Activated CD8-positive, alpha-beta T cell treated with anti-CD3 and anti-CD28 coated beads for 36 hours (primary cell): ENCODE measurements around the gene CAMTA1. TPM values are rescaled to one million over a fixed set of nuclear protein-coding genes. Genes with fewer than 3 reads are reported as not detected.

ENCODE experiments used
- ATAC-seq: fragments of 200-7000 bp; cut with Tn5 transposase; one replicate; pipeline ENCODE4 v1.10.0; 2021; ENCODE audit warnings: mild to moderate bottlenecking, moderate library complexity
- CTCF ChIA-PET: fragments of 350-600 bp; sonication (Branson Sonifier 250); formaldehyde crosslinking; loops from one replicate; lab custom pipeline; 2021; ENCODE audit warnings: antibody characterized with exemption; lab: Charles Lee
- POLR2A ChIA-PET: fragments of 350-600 bp; sonication (Branson Sonifier 250); formaldehyde crosslinking; loops from one replicate; lab custom pipeline; 2021; ENCODE audit warnings: antibody characterized with exemption; lab: Charles Lee
- DNase-seq: peaks from one replicate; pipeline ENCODE4 v3.0.0-alpha.2; 2020
- H3K27ac Mint-ChIP-seq: one replicate; pipeline ENCODE4 v1.8.0; 2021; ENCODE audit warnings: mild to moderate bottlenecking, mixed read lengths
- H3K27me3 Mint-ChIP-seq: one replicate; pipeline ENCODE4 v1.8.0; 2021; ENCODE audit warnings: mixed read lengths
- H3K36me3 Mint-ChIP-seq: one replicate; pipeline ENCODE4 v1.8.0; 2021; ENCODE audit warnings: low read depth, mixed read lengths
- H3K4me1 Mint-ChIP-seq: one replicate; pipeline ENCODE4 v1.8.0; 2021; ENCODE audit warnings: low read depth, mixed read lengths
- H3K4me3 Mint-ChIP-seq: one replicate; pipeline ENCODE4 v1.8.0; 2021; ENCODE audit warnings: mild to moderate bottlenecking, moderate library complexity, mixed read lengths
- H3K9me3 Mint-ChIP-seq: one replicate; pipeline ENCODE4 v1.8.0; 2021; ENCODE audit warnings: mixed read lengths
- CTCF ChIP-seq: fragments of 200-600 bp; IDR thresholded peaks from one replicate; pipeline ENCODE4 v1.8.0; 2022; ENCODE audit warnings: antibody characterized with exemption, mild to moderate bottlenecking
- intact Hi-C: fragments of 100-400 bp; cut with micrococcal nuclease; formaldehyde crosslinking; loops from one replicate; pipeline ENCODE4 v1.10.0; 2022
- total RNA-seq, 2 experiments: library from RNA; stranded (reverse); gene quantifications; one replicate each; pipeline ENCODE4 v1.2.3, GENCODE V29; 2021

The CAMTA1 gene
- total RNA-seq, 2 experiments from 2014 or later, result 67.7 to 70.9 TPM

DNA sequence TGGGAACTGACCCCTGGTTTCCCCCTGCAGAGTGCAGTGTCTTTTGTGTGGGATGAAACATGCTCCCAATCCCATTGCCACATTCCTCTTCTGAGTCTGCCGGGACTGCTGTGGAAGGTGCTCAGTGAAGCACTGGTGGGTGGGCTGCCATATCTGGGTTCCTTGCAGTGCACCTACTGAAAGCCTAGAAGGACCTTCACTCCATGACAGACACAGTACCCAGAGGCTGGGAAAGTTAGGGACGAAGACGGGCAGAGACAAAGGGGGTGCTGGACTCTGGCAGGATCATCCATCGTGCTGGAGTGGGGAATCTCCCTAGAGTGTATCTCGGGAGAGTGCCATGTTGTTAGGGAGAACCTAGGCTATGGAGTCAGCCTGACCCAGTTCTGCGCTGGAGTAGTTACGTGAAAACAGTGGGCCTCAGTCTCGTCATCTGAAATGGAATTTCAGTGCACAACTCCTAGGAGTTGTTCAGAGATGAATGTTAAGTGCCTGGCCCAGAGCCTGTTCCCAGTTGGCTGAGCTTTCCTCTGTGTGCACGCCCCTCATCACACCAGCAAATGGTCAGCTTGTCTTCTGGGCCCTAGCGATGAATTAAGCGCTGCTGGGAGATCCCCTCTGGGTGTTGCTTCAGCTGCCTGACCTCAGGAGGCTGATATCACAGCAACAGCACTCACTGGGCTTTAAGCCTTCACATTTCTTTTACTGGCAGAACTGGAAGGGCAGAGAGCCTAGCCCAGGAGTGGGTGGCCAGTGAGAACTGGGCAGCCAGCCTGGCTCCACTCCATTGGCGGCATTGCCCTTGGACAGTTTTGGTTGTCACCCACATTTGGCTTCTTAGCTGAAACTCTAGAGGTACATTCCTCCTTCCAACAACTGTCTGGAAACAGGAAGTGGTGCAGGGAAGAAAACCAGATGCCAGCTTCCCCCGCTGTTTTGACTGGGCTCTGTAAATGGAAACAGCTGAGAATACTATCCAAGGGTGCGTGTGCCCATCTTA, 506.0 kb downstream of the CAMTA1 start:
- ChIA-PET CTCF (no interaction called here), POLR2A (interaction anchor here (0.5 kb wide), 1 partner anchor 597 kb away, joined by 3 read pairs; no protein-coding TSS in a partner anchor)
- Mint-ChIP-seq H3K4me1 (no peaks in the 10 kb centered on the region), H3K27ac (no peak overlapping the region), H3K27me3 (peaks cover under 1% of the 10 kb centered on the region), H3K4me3 (no peak overlapping the region), H3K9me3 (no peaks in the 10 kb centered on the region), H3K36me3 (no peaks in the 10 kb centered on the region)
- intact Hi-C loops, result no loop called here
- TF ChIP-seq CTCF, result no peak
- ATAC-seq (no peak), DNase-seq (no peak)

DNA sequence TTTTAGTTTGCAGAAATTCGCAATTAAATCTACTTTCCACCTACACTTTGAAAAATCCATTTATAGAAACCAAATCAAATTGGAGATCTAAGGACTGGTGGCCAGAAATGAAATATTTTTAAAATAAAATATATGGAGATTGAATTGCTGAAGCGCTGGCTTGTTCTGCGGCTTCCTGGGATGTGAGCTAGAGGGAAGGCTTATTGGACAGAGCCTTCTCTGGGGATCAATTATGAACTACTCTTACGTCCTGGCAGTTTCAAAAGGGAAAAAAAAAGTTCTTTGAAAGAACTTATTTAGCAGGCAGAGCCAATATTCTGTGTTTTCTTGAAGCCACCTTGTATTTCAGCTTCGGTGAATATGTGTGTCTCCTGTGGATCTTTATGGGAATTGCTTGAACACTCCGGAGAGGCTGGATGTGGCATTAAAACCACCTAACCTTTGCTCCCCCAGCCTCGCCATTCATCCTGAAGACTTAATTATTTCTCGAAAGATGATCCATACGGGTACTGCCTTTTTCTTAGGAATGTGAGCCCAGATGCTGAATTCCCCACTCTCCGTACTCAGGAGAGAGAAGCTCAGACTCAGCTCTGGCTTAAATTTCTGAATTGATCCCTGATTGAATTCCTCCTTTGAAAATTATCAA, 506.9 kb downstream of the CAMTA1 start:
- no peaks in the 10 kb centered on the region for H3K4me1 Mint-ChIP-seq
- H3K36me3 Mint-ChIP-seq, result no peaks in the 10 kb centered on the region
- H3K9me3 Mint-ChIP-seq, result no peaks in the 10 kb centered on the region
- H3K27me3 Mint-ChIP-seq, result peaks cover 3% of the 10 kb centered on the region
- no peak for TF ChIP-seq CTCF
- no peak overlapping the region for H3K27ac Mint-ChIP-seq
- ATAC-seq (no peak), DNase-seq (no peak)
- intact Hi-C loops, result no loop called here
- ChIA-PET POLR2A (interaction anchor here (0.8 kb wide), 1 partner anchor 301 kb away, joined by 3 read pairs; no protein-coding TSS in a partner anchor), CTCF (no interaction called here)
- no peak overlapping the region for H3K4me3 Mint-ChIP-seq

- ChIA-PET CTCF (no interaction called here), POLR2A (interaction anchor here (0.8 kb wide), 1 partner anchor 300 kb away, joined by 3 read pairs; no protein-coding TSS in a partner anchor)
- H3K27me3 Mint-ChIP-seq, result peaks cover 3% of the 10 kb centered on the region
- no peak overlapping the region for H3K27ac Mint-ChIP-seq
- intact Hi-C loops, result no loop called here
- no peaks in the 10 kb centered on the region for H3K9me3 Mint-ChIP-seq
- no peak for TF ChIP-seq CTCF
- no peaks in the 10 kb centered on the region for H3K36me3 Mint-ChIP-seq
- no peak for ATAC-seq
- DNase-seq, result no peak
- H3K4me1 Mint-ChIP-seq, result no peaks in the 10 kb centered on the region
- no peak overlapping the region for H3K4me3 Mint-ChIP-seq
These were observed 507.6 kb downstream of the CAMTA1 start for GRCh38 chr1:7292714-7293419.

DNA sequence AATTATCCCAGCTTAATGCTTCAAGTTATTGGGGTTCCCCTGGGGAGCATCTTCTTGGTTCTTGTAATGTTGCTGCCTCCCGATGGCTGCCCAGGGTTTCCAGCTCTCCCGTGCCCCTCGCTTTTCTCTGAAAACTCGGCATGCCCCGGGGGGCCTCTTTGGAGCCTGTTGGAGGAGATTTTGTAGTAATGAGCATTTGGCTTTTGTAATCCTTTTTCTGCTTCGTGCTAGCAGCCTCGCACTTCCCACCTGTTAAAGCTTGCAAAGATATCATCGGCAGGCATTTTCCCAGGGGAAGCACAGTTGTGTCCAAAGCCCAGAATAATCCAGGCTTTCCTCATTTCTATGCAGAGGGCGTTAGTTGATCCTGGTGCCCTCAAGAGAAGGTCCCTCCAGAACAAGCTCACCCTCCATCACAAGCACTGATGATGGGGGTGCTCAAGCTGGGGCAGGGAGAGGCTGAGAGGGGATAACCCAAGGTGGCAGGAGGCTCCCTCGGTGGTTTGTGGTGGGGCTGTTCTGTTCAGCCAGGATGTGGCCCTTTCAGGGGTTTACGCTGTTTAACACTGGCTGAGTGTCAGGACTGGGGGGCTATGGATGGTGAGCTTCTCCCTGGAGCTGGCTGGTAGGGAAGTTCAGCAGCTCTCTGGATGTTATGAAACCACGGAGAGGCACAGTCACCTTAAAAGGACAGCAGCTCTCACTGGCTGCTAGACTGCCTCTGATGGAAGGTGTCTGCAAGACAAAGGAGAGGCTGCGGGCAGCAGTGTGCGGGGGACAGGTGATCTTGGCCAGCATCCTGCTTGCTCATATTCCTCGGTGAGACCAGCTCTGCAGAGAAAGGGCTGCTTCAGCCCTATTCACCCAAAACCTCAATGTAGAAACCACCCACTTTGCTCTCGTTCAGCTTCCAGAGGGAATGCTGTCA, 508.7 kb downstream of the CAMTA1 start:
- ChIA-PET POLR2A (no interaction called here), CTCF (no interaction called here)
- DNase-seq, result no peak
- intact Hi-C loops, result no loop called here
- peaks cover 3% of the 10 kb centered on the region for H3K27me3 Mint-ChIP-seq
- H3K4me3 Mint-ChIP-seq, result no peak overlapping the region
- ATAC-seq, result no peak
- no peak for TF ChIP-seq CTCF
- no peaks in the 10 kb centered on the region for H3K9me3 Mint-ChIP-seq
- H3K36me3 Mint-ChIP-seq, result no peaks in the 10 kb centered on the region
- H3K4me1 Mint-ChIP-seq, result no peaks in the 10 kb centered on the region
- H3K27ac Mint-ChIP-seq, result no peak overlapping the region
